Measurements from ENCODE around the gene TMOD1.

- TF ChIP-seq CTCF (IDR thresholded peaks at IDR 0.05) (no peak), POLR2A (IDR thresholded peaks at IDR 0.05) (no peak)
Measured at GRCh38 chr9:97528529-97529230, 27.2 kb downstream of the TMOD1 start.

Data from uterus (tissue), 2 donors.